Gastroesophageal sphincter (tissue), 4 donors: ENCODE results near the gene IL31. TPM values are rescaled to one million over a fixed set of nuclear protein-coding genes. Genes with fewer than 3 reads are reported as not detected.

Experiments
- ATAC-seq: fragments of 150-250 bp; one replicate; pipeline ENCODE4 v1.9.1; 2016; ENCODE audit warnings: mild to moderate bottlenecking, moderate library complexity
- H3K27ac ChIP-seq, 4 donors: fragments of 200-600 bp; sonication (generic) in 3 of 4; 1 replicate in 3 of 4; 2 replicates in 1 of 4; pipeline ENCODE4 v1.5.1; 2016 to 2019
- H3K27me3 ChIP-seq: fragments of 200-600 bp; sonication (generic); one replicate; pipeline ENCODE4 v1.5.1; 2019
- H3K36me3 ChIP-seq, 2 donors: fragments of 200-600 bp; sonication (generic); one replicate each; pipeline ENCODE4 v1.5.1; 2019; ENCODE audit warnings: control low read depth in 1 of 2
- H3K4me1 ChIP-seq, 3 donors: fragments of 200-600 bp; sonication (generic); 1 replicate in 2 of 3; 2 replicates in 1 of 3; pipeline ENCODE4 v1.5.1; 2016 to 2019; ENCODE audit warnings: control low read depth in 2 of 3
- H3K4me3 ChIP-seq, 2 donors: fragments of 200-600 bp; sonication (generic); one replicate each; pipeline ENCODE4 v1.5.1; 2019; ENCODE audit warnings: mild to moderate bottlenecking in 1 of 2, moderate library complexity in 1 of 2
- H3K9me3 ChIP-seq, 3 donors: fragments of 200-600 bp; sonication (generic); one replicate each; pipeline ENCODE4 v1.5.1; 2017 to 2019; ENCODE audit warnings: control low read depth in 2 of 3
- EP300 ChIP-seq: sonication (generic); formaldehyde crosslinking; IDR thresholded peaks from one replicate; pipeline ENCODE4 v1.6.1; 2017; ENCODE audit warnings: antibody characterized with exemption, mild to moderate bottlenecking
- POLR2A ChIP-seq, 2 donors: fragments of 450-650 bp; IDR thresholded peaks; one replicate each; pipeline ENCODE4 v1.6.1; 2017; ENCODE audit warnings: antibody characterized with exemption in 2 of 2, mild to moderate bottlenecking in 2 of 2, moderate library complexity in 1 of 2
- POLR2AphosphoS5 ChIP-seq: sonication (generic); formaldehyde crosslinking; IDR thresholded peaks from one replicate; pipeline ENCODE4 v1.6.1; 2017; ENCODE audit warnings: antibody characterized with exemption
- WGBS, 2 donors: methylation state at CpG; one replicate each; pipeline ENCODE4 v1.1.5; 2018; ENCODE audit warnings: low coverage in 1 of 2; 5-methylcytosine and 5-hydroxymethylcytosine counted together
- total RNA-seq, 4 donors: library from RNA; depleted of rRNA; stranded (reverse); fragments of >200 nt; gene quantifications; one replicate each; pipeline ENCODE4 v1.1.0, GENCODE V29; 2016
- TF ChIP-seq, protein P1 (sequence below), 4 experiments: fragments of 200-600 bp in 2 of 4; fragments of 450-650 bp in 2 of 4; sonication (generic) in 1 of 4; IDR thresholded peaks; one replicate each; pipeline ENCODE4 v1.5.1; 2017 to 2019; ENCODE audit warnings: antibody characterized with exemption in 4 of 4, mild to moderate bottlenecking in 2 of 4, moderate library complexity in 2 of 4

IL31 gene
- total RNA-seq, 4 donors from 2014 or later = not detected

DNA sequence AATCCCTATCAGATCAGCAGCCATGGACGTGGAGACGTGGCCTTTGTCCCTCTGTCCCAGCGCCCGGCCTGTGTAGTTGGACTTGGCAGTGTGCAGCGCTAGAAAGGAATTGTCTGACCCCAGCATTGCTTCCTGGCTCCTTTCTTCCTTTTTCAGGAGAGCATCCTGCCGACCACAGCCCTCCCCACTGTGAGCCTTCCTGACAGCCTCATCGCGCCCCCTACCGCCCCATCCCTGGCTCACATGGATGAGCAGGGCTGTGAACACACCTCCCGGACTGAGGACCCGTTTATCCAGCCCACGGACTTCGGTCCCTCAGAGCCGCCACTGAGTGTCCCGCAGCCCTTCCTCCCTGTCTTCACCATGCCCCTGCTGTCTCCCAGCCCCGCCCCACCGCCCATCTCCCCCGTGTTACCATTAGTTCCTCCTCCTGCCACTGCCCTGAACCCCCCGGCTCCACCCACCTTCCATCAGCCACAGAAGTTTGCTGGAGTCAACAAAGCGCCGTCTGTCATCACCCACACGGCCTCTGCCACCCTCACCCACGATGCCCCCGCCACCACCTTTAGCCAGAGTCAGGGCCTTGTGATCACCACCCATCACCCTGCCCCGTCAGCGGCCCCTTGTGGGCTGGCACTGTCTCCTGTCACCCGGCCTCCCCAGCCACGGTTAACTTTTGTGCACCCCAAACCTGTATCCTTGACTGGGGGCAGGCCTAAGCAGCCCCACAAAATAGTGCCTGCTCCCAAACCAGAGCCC is 40.6 kb downstream of the IL31 start:
- 54% methylated on average over 12 of the region's 28 CpGs; no CpG with 5 or more reads in 1 of the 2 donors for WGBS, 2 donors
- ATAC-seq = peak; percentile 11

DNA sequence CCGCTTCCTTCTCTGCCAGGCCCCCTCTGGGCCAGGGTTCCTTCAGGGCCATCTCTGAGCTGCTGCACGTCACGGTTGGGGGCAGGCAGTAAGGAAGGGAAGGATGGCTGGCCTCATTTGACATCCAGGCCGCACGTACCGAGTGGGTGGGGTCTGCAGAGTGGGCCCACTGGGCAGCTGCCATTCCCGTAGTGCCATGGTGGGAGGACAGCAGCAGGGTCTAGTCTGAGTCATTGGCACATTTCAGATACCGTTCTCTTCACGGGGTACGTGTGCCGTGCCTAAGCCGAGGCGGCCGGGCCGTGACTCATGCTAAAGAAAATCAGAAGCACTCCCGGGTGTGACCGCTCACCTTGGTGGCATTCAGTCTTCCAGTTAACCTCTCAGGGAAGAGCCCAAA is 43.9 kb downstream of the IL31 start:
- WGBS, 2 donors = no CpG with 5 or more reads among the region's 17 CpGs
- ATAC-seq = no peak
- Histone ChIP-seq H3K4me1 (peaks cover 0 to 28% (median 4%) of the 10 kb centered on the region in 3 donors), H3K9me3 (no peaks in the 10 kb centered on the region), H3K4me3 (no peak overlapping the region), H3K27me3 (no peaks in the 10 kb centered on the region), H3K27ac (no peak overlapping the region), H3K36me3 (peaks cover 0 to 82% of the 10 kb centered on the region in 2 donors)
- TF ChIP-seq POLR2A (IDR thresholded peaks at IDR 0.05) = no peak
- TF ChIP-seq EP300 = no peak
- TF ChIP-seq, protein P1, sequence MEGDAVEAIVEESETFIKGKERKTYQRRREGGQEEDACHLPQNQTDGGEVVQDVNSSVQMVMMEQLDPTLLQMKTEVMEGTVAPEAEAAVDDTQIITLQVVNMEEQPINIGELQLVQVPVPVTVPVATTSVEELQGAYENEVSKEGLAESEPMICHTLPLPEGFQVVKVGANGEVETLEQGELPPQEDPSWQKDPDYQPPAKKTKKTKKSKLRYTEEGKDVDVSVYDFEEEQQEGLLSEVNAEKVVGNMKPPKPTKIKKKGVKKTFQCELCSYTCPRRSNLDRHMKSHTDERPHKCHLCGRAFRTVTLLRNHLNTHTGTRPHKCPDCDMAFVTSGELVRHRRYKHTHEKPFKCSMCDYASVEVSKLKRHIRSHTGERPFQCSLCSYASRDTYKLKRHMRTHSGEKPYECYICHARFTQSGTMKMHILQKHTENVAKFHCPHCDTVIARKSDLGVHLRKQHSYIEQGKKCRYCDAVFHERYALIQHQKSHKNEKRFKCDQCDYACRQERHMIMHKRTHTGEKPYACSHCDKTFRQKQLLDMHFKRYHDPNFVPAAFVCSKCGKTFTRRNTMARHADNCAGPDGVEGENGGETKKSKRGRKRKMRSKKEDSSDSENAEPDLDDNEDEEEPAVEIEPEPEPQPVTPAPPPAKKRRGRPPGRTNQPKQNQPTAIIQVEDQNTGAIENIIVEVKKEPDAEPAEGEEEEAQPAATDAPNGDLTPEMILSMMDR (IDR thresholded peaks at IDR 0.05) = no peak
- TF ChIP-seq POLR2AphosphoS5 = no peak

More for the DNA sequence above, 40.6 kb downstream of the IL31 start:
- no peak overlapping the region for H3K4me3 ChIP-seq
- no peaks in the 10 kb centered on the region for H3K4me1 ChIP-seq
- H3K36me3 ChIP-seq = peaks cover 0 to 100% of the 10 kb centered on the region in 2 donors
- no peaks in the 10 kb centered on the region for H3K27me3 ChIP-seq
- H3K9me3 ChIP-seq = no peaks in the 10 kb centered on the region
- no peak overlapping the region for H3K27ac ChIP-seq
- TF ChIP-seq POLR2A (IDR thresholded peaks at IDR 0.05) (no peak), EP300 (no peak), POLR2AphosphoS5 (no peak)
- TF ChIP-seq, protein P1 (IDR thresholded peaks at IDR 0.05) = no peak

DNA sequence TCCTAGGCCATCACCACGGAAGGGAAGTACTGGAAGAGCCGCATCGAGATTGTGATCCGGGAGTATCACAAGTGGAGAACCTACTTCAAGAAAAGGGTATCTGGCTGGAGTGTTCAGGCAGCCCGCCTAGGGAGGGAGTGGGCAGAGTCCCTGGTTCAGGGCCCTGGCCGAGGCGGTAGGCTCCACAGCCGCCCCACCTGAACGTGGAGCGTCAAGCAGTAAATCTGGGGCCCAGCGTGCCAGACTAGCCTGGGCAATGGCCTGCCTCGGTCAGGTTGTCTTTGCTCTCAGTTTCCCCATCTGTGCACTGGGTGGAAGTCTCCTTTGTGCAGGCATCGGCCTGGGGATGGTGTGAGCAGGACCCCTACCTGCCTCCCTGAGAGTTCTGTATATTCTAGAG is 44.9 kb downstream of the IL31 start:
- WGBS, 2 donors = 87 to 91% methylated on average over 4 to 6 of the region's 13 CpGs
- ATAC-seq = no peak
- TF ChIP-seq, protein P1 (IDR thresholded peaks at IDR 0.05) = no peak
- TF ChIP-seq POLR2A (IDR thresholded peaks at IDR 0.05) (no peak), EP300 (no peak), POLR2AphosphoS5 (no peak)
- no peak overlapping the region for H3K4me3 ChIP-seq
- H3K36me3 ChIP-seq = peaks cover 0 to 72% of the 10 kb centered on the region in 2 donors
- no peak overlapping the region for H3K27ac ChIP-seq
- no peaks in the 10 kb centered on the region for H3K9me3 ChIP-seq
- H3K27me3 ChIP-seq = no peaks in the 10 kb centered on the region
- peaks cover 0 to 38% (median 4%) of the 10 kb centered on the region in 3 donors for H3K4me1 ChIP-seq

DNA sequence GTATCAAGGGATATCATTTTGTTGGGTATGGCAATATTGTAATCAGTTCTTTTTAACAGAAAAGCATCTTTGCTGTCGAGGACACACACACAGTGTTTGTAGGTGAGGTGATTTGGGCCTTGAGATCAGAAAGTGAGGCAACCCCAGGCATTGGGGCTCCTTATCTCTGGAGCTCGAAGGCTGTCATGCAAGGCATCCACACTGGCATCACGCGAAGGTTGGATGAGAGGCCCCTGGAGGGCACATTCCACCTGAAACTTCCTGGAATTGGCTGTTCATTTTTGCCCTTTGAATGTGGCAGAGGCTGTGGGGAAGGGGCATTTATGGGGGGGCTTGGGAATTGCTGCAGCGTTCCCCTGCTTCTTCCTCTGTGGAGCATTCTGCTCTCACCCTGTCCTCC is 45.5 kb downstream of the IL31 start:
- Histone ChIP-seq H3K27me3 (no peaks in the 10 kb centered on the region), H3K4me3 (no peak overlapping the region), H3K9me3 (no peaks in the 10 kb centered on the region), H3K27ac (no peak overlapping the region), H3K4me1 (peaks cover 0 to 44% (median 7%) of the 10 kb centered on the region in 3 donors), H3K36me3 (peaks cover 0 to 65% of the 10 kb centered on the region in 2 donors)
- TF ChIP-seq POLR2AphosphoS5 (no peak), POLR2A (IDR thresholded peaks at IDR 0.05) (no peak), EP300 (no peak)
- TF ChIP-seq, protein P1 (IDR thresholded peaks at IDR 0.05) = no peak
- 74 to 88% methylated on average over 3 to 4 of the region's 5 CpGs for WGBS, 2 donors
- ATAC-seq = no peak

DNA sequence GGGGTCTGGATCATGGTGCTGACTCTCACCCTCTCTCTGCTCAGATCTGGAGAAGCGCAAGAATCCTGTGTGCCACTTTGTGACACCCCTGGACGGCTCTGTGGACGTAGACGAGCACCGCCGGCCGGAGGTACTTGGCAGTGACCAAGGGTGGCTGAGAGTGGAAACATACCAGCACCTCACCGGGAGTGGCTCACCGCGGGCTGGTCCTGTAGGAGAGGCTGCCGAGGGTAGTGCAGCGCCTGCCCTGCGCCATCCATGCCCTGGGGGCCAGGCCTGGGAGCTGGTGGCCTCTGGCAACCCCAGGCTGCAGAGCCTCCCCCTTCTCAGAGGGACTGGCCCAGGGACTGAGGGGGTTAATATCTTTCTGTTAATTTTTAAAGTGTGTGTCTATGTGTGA is 46.2 kb downstream of the IL31 start:
- 57 to 100% methylated on average over 1 to 4 of the region's 13 CpGs for WGBS, 2 donors
- ATAC-seq = no peak
- Histone ChIP-seq H3K4me3 (no peak overlapping the region), H3K27ac (no peak overlapping the region), H3K36me3 (peaks cover 0 to 59% of the 10 kb centered on the region in 2 donors), H3K4me1 (peaks cover 0 to 51% (median 13%) of the 10 kb centered on the region in 3 donors), H3K27me3 (no peaks in the 10 kb centered on the region), H3K9me3 (no peaks in the 10 kb centered on the region)
- no peak for TF ChIP-seq POLR2AphosphoS5
- TF ChIP-seq, protein P1 (IDR thresholded peaks at IDR 0.05) = no peak
